ENCODE data around the gene SLC25A38. TPM values are rescaled to one million over a fixed set of nuclear protein-coding genes. Genes with fewer than 3 reads are reported as not detected.

Gene SLC25A38
- total RNA-seq, 1 donor from 2014 or later = 25.6 TPM

DNA sequence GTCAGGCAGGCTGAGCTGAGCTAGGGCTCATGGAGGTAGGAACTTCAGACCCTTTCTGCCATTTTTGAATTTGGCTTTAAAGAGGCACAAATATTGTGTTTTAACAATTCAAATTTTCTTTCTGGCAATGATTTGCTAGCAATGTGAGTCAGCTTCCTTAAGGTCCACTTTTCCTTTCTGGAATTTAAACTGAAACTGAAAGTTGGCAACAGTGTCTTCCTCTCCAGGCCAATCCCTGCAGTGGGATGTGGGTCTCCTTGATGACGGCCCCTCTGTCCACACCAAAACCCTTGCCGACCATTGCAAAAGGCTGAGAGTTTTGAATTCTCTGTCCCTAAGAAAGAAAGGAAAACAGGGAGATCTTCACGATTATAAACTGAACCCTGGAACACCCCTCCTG lies 50.5 kb downstream of the SLC25A38 start:
- H3K4me1 Mint-ChIP-seq = no peaks in the 10 kb centered on the region
- no peaks in the 10 kb centered on the region for H3K9me3 Mint-ChIP-seq
- no peak for DNase-seq (ENCODE audit: low spot score in 2 of 2, unreplicated experiment in 2 of 2)
- TF ChIP-seq, protein P1, sequence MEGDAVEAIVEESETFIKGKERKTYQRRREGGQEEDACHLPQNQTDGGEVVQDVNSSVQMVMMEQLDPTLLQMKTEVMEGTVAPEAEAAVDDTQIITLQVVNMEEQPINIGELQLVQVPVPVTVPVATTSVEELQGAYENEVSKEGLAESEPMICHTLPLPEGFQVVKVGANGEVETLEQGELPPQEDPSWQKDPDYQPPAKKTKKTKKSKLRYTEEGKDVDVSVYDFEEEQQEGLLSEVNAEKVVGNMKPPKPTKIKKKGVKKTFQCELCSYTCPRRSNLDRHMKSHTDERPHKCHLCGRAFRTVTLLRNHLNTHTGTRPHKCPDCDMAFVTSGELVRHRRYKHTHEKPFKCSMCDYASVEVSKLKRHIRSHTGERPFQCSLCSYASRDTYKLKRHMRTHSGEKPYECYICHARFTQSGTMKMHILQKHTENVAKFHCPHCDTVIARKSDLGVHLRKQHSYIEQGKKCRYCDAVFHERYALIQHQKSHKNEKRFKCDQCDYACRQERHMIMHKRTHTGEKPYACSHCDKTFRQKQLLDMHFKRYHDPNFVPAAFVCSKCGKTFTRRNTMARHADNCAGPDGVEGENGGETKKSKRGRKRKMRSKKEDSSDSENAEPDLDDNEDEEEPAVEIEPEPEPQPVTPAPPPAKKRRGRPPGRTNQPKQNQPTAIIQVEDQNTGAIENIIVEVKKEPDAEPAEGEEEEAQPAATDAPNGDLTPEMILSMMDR (IDR thresholded peaks at IDR 0.05; ENCODE audit: unreplicated experiment) = no peak
- no peaks in the 10 kb centered on the region for H3K27me3 Mint-ChIP-seq (ENCODE audit: low read depth)
- no peak overlapping the region for H3K4me3 Mint-ChIP-seq
- H3K27ac Mint-ChIP-seq = no peak overlapping the region
- H3K36me3 Mint-ChIP-seq = no peaks in the 10 kb centered on the region

DNA sequence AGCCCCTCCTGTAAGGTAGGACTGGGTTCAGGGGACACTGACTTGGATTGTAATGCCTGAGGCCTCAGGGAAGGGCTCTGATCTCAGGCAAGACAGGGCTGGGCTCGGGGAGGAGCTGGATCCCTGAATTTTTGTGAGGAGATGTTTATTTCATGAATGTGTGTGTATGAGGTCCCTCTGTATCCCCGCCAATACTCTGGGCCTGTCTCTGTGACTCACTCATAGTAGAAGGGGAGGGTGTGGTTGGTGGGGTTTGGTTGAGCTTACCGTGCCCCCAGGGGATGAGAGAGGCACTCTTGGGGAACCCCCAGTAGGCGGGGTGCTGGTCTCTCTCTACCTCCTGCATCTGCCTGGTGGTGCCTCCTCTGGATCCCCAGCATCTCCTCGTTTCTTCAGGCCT lies 51.4 kb downstream of the SLC25A38 start:
- TF ChIP-seq, protein P1 (IDR thresholded peaks at IDR 0.05; ENCODE audit: unreplicated experiment) = no peak
- DNase-seq (ENCODE audit: low spot score in 2 of 2, unreplicated experiment in 2 of 2) = no peak
- Mint-ChIP-seq H3K9me3 (no peaks in the 10 kb centered on the region), H3K27me3 (ENCODE audit: low read depth) (no peaks in the 10 kb centered on the region), H3K4me1 (peaks cover 4% of the 10 kb centered on the region), H3K36me3 (no peaks in the 10 kb centered on the region), H3K27ac (no peak overlapping the region), H3K4me3 (no peak overlapping the region)

DNA sequence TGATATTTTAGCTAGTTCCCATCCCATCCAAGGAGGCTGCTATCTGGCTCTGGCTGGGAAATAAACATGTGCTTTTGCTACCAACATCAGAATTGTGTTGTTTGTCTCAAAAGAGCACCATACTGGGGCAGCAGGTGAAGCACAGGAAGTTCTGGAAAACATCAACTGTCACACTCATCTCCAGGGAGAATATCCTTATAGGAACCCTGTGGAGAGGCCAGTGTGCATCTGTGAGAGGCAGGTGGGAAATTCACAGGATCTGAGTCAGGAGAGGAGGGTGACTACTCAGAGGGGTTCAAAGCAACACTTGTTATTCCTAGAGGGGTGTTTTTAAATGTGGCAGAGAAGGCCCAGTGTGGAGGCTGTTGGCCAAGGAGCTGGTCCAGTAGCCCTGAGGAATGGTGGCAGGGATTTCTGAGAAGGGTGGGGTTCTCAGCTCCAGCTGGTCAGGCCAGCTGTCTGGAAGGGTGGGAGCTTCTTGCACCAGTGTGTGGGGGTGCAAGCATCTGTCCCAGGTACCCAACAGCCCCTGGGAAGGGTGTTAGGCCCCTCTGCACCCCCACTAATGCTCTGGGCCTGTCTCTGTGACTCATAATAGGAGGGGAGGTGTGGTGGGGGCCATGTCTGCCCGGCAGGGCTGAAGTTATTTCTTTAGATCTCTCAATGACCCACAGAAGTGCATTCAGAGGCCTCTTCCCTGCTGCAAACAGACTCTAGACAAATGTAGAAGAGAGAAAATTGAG lies 52.0 kb downstream of the SLC25A38 start:
- H3K36me3 Mint-ChIP-seq = no peaks in the 10 kb centered on the region
- no peaks in the 10 kb centered on the region for H3K27me3 Mint-ChIP-seq (ENCODE audit: low read depth)
- no peak overlapping the region for H3K4me3 Mint-ChIP-seq
- no peak overlapping the region for H3K27ac Mint-ChIP-seq
- no peak for DNase-seq (ENCODE audit: low spot score in 2 of 2, unreplicated experiment in 2 of 2)
- H3K4me1 Mint-ChIP-seq = peaks cover 4% of the 10 kb centered on the region
- H3K9me3 Mint-ChIP-seq = no peaks in the 10 kb centered on the region
- TF ChIP-seq, protein P1 (IDR thresholded peaks at IDR 0.05; ENCODE audit: unreplicated experiment) = no peak

DNA sequence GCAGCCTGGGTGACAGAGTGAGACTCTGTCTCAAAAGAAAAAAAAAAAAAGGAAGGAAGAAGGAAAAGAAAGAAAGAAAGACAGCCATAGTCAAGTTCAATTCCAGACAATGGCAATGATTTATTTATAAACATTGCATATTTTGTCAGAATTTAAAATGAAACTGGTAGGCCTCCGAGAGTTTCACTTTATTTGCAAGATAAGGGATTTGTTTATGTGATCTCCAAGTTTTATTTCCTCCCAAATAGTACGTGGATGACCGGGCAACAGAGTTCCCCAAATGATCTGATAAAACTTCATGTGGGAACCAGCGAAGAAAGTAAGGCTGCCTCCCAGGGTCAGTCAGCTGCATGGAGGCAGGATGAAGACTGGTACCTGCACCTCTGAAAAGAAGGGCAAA lies 55.7 kb downstream of the SLC25A38 start:
- H3K36me3 Mint-ChIP-seq = no peaks in the 10 kb centered on the region
- TF ChIP-seq, protein P1 (IDR thresholded peaks at IDR 0.05; ENCODE audit: unreplicated experiment) = no peak
- H3K4me1 Mint-ChIP-seq = peaks cover 4% of the 10 kb centered on the region
- H3K27ac Mint-ChIP-seq = no peak overlapping the region
- H3K27me3 Mint-ChIP-seq (ENCODE audit: low read depth) = peaks cover 2% of the 10 kb centered on the region
- H3K4me3 Mint-ChIP-seq = no peak overlapping the region
- no peak for DNase-seq (ENCODE audit: low spot score in 2 of 2, unreplicated experiment in 2 of 2)
- no peaks in the 10 kb centered on the region for H3K9me3 Mint-ChIP-seq

DNA sequence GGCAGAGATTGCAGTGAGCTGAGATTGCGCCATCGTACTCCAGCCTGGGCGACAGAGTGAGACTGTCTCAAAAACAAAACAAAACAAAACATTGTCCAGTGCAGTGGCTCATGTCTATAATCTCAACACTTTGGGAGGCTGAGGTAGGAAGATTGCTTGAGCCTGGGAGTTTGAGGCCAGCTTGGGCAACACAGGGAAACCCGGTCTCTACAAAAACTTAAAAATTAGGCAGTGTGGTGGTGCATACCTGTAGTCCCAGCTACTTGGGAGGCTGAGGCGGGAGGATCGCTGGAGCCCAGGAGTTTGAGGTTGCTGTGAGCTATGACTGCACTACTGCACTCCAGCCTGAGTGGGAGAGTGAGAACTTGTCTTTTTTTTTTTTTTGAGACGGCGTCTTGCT lies 57.1 kb downstream of the SLC25A38 start:
- no peak overlapping the region for H3K4me3 Mint-ChIP-seq
- no peak for DNase-seq (ENCODE audit: low spot score in 2 of 2, unreplicated experiment in 2 of 2)
- no peaks in the 10 kb centered on the region for H3K36me3 Mint-ChIP-seq
- H3K9me3 Mint-ChIP-seq = no peaks in the 10 kb centered on the region
- peaks cover 2% of the 10 kb centered on the region for H3K27me3 Mint-ChIP-seq (ENCODE audit: low read depth)
- TF ChIP-seq, protein P1 (IDR thresholded peaks at IDR 0.05; ENCODE audit: unreplicated experiment) = no peak
- no peak overlapping the region for H3K27ac Mint-ChIP-seq
- peaks cover 4% of the 10 kb centered on the region for H3K4me1 Mint-ChIP-seq
